HG02678 (cell line): ENCODE data around the gene MAS1L.
"Not testable (repeated sequence)": the region's sequence is repeated elsewhere in the genome, so short reads cannot be mapped to it uniquely, and the experiment has no call there.

ENCODE experiments used
- ATAC-seq: cut with Tn5 transposase; IDR thresholded peaks from one replicate; pipeline ENCODE4 v1.9.1; 2021; ENCODE audit warnings: mild to moderate bottlenecking, moderate library complexity; ENCODE audit not compliant: unreplicated experiment

MAS1L gene

DNA sequence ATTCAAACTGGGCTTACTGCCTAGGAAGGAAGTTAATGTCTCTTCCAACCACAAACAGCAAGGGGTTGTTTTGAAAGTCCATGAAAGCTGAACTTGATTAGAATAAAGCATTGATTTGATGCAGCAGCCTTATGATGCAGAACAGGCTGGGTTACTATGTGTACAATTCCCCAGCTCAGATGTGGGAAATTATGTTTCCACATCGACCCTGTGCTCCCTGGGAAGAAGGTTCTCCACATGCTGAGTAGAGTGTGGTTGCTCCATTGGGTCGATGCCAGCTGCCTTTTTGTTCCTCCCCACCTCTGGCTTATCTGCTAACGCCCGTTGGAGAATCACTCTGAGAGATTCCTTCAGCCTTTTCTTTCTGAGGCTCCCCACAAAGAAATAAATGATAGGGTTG is 1.2 kb downstream of the MAS1L start:
- ATAC-seq = no peak

DNA sequence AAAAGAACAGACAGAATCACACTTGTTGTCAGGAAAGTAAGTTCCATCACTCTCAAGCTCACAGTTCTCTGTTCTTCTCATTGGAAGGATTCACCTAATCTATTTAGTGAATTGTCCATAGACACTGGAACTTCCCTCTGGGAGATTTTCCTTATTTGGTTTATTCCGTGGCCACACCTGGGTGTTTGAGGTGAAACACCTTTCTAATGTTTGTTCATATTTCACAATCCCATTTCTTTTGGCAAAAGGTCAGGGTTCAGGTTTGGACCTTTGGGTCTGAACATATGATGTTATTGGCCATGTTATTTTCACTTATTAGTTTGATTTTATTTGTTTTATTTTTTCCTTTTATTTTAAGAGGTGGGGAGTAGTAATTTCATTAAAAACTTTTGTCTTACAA is 4.0 kb downstream of the MAS1L start:
- ATAC-seq = no peak

GRCh38 chr6:29483186-29483585 is 4.6 kb downstream of the MAS1L start:
- ATAC-seq = no peak

DNA sequence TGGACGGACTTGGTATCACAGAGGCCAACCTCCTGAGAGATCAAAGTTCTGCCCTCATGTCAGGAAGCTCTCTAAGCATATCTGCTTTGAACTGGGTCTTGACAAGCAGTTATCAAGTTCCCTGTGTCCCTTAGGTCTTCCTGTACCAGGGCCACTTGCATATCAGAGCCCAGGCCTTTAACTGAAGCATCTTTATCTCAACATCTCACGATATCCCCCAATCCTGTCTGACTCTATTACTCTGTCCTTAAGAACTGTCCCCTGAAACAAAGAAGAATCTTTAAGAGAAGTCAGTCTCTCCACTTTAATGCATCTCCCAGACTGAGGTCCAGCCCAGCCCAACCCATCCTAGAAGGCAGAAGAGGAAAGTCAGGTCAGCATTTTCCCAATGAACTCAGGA is 8.2 kb downstream of the MAS1L start:
- ATAC-seq = no peak

DNA sequence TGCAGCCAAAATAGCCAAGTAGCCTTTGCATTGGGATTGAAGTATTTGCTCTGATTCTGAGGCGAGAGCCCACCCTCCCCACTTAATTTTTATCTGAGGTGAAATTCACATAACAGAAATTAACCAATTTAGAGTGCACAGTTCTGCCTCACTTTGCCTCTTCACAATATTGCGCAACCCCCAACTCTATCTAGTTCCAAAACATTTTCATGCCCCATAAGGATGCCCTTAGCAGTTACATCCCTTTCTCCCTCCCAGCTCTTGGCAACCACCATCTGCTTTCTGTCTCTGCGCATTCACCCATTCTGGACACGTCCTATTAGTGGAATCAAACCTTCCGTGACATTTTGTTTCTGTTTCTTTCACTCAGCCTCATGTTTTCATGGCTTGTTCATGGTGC is 9.0 kb downstream of the MAS1L start:
- no peak for ATAC-seq

DNA sequence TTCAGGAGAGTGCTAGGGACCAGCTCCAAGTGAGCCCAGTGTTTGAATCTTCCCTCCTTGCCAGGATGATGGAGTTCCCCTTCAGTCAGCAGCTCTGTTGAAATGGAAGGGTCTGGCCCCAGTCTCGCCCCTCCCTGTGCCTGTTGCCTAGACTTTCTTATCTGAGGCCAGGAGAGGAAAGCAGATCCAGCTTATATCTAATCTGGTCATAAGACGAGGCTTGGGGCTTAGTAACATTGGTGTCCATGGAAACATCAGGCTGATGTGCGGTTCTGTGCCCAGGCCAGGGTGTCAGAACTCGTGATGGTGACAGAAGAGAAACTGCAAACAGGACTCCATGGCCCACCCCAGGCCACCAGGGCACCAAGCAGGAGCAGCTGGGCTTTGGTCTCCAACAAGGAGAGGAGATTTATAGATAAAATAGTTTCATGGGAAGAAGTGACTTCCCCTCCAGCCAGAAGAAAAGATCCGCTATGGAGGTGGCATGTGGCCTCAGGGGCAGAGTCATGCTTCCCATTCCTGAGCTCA is 9.8 kb downstream of the MAS1L start:
- no peak for ATAC-seq

- ATAC-seq = no peak
Observed at GRCh38 chr6:29474996-29475395, 12.8 kb downstream of the MAS1L start.

GRCh38 chr6:29466241-29466640 is 21.5 kb downstream of the MAS1L start:
- no peak for ATAC-seq

- ATAC-seq = no peak
Observed at GRCh38 chr6:29465801-29466200, 22.0 kb downstream of the MAS1L start.

- ATAC-seq = no peak
Observed at GRCh38 chr6:29465279-29465678, 22.5 kb downstream of the MAS1L start.

DNA sequence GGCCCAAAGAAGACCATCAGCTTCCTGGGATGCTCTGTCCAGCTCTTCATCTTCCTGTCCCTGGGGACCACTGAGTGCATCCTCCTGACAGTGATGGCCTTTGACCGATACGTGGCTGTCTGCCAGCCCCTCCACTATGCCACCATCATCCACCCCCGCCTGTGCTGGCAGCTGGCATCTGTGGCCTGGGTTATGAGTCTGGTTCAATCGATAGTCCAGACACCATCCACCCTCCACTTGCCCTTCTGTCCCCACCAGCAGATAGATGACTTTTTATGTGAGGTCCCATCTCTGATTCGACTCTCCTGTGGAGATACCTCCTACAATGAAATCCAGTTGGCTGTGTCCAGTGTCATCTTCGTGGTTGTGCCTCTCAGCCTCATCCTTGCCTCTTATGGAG is 25.7 kb downstream of the MAS1L start:
- no peak for ATAC-seq

- no peak for ATAC-seq
Observed at GRCh38 chr6:29461021-29461814, 26.5 kb downstream of the MAS1L start.

DNA sequence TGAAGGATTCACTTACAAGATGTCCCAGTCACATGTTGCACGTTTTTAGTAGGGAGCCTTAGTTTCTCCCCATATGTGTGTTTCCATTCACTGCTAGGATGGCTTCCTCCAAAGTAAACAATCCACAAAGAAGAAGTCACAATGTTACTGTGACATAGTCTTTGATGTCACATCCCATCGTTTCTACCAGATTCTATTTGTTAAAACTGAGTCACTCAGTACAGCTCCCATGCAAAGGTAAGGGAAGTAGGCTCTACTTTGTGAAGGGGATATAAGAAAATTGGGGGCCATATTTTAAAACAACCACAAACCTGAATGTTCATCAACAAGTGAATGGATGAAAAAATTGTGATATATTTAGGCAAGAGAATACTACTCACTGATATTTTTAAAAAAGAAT is 30.8 kb downstream of the MAS1L start, which contains the start of the genes OR11A1 and OR2H1:
Gene OR11A1 (minus strand): TSS at position 101 of the 400 bp plus-strand sequence. CDS start 29,430 bp downstream, outside the sequence.
Gene OR2H1 (plus strand): TSS at position 185 of the 400 bp plus-strand sequence. CDS start 4,615 bp downstream, outside the sequence.
- ATAC-seq = no peak

GRCh38 chr6:29451471-29452193 is 36.1 kb downstream of the MAS1L start:
- no peak for ATAC-seq

DNA sequence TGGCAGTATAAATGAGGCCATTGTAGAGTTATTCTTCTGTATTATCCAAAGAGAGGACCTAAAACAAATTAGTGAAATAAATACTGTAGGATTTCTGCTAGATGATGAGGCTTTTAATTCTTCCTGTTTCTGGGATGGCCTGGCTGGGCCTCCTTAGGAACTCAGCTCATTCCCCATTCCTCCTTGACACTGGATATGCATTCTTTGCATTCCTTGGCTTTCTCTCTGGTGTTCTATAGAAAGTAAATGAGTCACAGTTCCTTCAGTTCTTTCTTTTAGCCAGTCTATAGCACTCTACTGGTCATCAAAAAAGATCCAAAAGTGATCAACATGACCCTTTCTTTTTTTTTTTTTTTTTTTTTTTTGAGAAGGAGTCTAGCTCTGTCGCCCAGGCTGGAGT is 40.1 kb downstream of the MAS1L start:
- no peak for ATAC-seq

- not testable (repeated sequence) for ATAC-seq
Observed at GRCh38 chr6:29444031-29444430, 43.7 kb downstream of the MAS1L start.

DNA sequence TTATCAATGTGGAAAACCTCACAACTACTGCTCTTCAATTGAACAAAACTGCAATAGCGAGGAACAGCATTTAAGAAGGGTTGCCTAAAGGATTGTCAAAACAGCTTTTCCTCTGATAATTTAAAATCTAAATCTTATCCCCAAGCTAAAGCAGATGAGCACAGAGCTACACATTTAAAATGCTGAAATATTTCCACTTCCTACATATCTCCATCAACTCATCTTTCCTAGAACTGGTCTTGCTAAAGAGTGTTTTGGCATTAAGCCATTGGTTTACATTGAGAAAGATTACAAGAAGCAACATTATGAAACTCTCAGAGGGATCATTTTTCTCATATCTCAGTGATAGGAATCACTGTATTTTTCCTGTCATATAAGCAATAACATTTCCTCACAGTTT is 45.0 kb downstream of the MAS1L start:
- no peak for ATAC-seq

DNA sequence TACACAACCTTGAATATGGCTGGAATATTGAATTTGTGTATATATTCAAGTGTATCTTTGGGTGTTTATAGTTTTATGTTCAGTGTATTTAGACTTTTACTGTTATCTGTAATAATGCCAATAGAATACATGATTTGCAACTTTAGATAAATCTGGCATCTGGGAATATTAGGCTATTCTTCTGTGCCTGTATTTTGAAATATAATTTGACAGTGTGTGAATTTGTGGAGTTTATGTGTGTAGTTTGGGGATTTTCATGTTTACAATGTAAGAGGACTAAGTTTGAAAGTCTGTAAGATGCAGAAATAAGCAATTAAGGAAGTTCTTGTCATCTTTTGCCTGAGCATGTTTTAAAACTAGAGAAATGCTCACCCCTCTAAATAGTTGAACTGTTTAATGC is 48.8 kb downstream of the MAS1L start, which contains the start of gene OR10C1:
Gene OR10C1 (plus strand): TSS at position 301 of the 400 bp plus-strand sequence. CDS start 710 bp downstream, outside the sequence.
- ATAC-seq = no peak

- not testable (repeated sequence) for ATAC-seq
Observed at GRCh38 chr6:29436730-29437129, 51.0 kb downstream of the MAS1L start.
